B cell (primary cell): ENCODE measurements around the gene FAIM2.

Source experiments
- EZH2 ChIP-seq: IDR thresholded peaks from 2 replicates; pipeline ENCODE4 v1.6.1; 2012; ENCODE audit warnings: borderline replicate concordance, low read depth, mild to moderate bottlenecking, moderate library complexity, low read length; ENCODE audit not compliant: insufficient read depth, poor library complexity, severe bottlenecking
- TF ChIP-seq, protein P1 (sequence below): fragments of 200-600 bp; IDR thresholded peaks from one replicate; pipeline ENCODE4 v1.8.0; 2022; ENCODE audit warnings: antibody characterized with exemption, mild to moderate bottlenecking

DNA sequence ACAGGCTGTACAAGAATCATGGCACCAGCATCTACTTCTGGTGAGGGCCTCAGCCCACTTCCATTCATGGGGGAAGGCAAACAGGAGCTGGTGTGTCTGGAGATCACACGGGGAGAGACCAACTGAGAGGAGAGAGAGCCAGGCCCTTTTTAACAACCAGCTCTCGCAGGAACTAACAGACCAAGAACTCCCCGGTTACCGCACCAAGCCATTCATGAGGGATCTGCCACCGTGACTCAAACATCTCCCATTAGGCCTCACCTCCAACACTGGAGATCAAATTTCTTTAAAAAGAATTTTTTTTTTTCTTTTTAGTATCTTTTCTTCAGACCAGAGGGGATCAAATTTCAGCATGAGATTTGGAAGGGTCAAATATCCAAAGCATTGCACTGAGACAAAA lies 30.1 kb upstream of the FAIM2 start:
- TF ChIP-seq, protein P1, sequence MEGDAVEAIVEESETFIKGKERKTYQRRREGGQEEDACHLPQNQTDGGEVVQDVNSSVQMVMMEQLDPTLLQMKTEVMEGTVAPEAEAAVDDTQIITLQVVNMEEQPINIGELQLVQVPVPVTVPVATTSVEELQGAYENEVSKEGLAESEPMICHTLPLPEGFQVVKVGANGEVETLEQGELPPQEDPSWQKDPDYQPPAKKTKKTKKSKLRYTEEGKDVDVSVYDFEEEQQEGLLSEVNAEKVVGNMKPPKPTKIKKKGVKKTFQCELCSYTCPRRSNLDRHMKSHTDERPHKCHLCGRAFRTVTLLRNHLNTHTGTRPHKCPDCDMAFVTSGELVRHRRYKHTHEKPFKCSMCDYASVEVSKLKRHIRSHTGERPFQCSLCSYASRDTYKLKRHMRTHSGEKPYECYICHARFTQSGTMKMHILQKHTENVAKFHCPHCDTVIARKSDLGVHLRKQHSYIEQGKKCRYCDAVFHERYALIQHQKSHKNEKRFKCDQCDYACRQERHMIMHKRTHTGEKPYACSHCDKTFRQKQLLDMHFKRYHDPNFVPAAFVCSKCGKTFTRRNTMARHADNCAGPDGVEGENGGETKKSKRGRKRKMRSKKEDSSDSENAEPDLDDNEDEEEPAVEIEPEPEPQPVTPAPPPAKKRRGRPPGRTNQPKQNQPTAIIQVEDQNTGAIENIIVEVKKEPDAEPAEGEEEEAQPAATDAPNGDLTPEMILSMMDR = no peak
- no peak for TF ChIP-seq EZH2
